Keratinocyte (primary cell): Measurements from ENCODE around the gene GDPD2. TPM values are rescaled to one million over a fixed set of nuclear protein-coding genes. Genes with fewer than 3 reads are reported as not detected.
A peak's percentile ranks its signal among the peaks of the same experiment; 100 is the strongest.

Source experiments
- DNase-seq: peaks from one replicate; pipeline ENCODE4 v3.0.0-alpha.2; 2011; ENCODE audit warnings: low read depth, missing footprints, low spot score
- FAIRE-seq: peaks from 2 replicates; lab custom pipeline; 2011; peaks lifted over from hg19 to GRCh38; lab: Jason Lieb, UNC
- H2AFZ ChIP-seq: 2 replicates; pipeline ENCODE4 v1.6.0; 2012; ENCODE audit warnings: low read length, control low read depth, inconsistent platforms; ENCODE audit not compliant: control insufficient read depth
- H3K27ac ChIP-seq: 2 replicates; pipeline ENCODE4 v1.5.1; 2011; ENCODE audit warnings: low read length; ENCODE audit not compliant: control insufficient read depth, insufficient read depth
- H3K27me3 ChIP-seq: 3 replicates; pipeline ENCODE4 v1.6.0; 2011; ENCODE audit warnings: low read length; ENCODE audit not compliant: control insufficient read depth, insufficient read depth; ENCODE audit errors: extremely low read depth
- H3K36me3 ChIP-seq, 2 experiments: 2 replicates in 1 of 2; 3 replicates in 1 of 2; pipeline ENCODE4 v1.5.1; 2011; ENCODE audit warnings: low read length in 2 of 2, mild to moderate bottlenecking in 1 of 2; ENCODE audit not compliant: control insufficient read depth in 2 of 2, insufficient read depth in 2 of 2; ENCODE audit errors: extremely low read depth in 1 of 2
- H3K4me1 ChIP-seq: 3 replicates; pipeline ENCODE4 v1.5.1; 2011; ENCODE audit warnings: low read length; ENCODE audit not compliant: control insufficient read depth, insufficient read depth; ENCODE audit errors: extremely low read depth
- H3K4me2 ChIP-seq: 3 replicates; pipeline ENCODE4 v1.6.0; 2011; ENCODE audit warnings: low read depth, low read length; ENCODE audit not compliant: control insufficient read depth, insufficient read depth; ENCODE audit errors: extremely low read depth
- H3K4me3 ChIP-seq, 3 experiments: fragments of 200-600 bp in 1 of 3; sonication (generic) in 1 of 3; 2 replicates in 2 of 3; 3 replicates in 1 of 3; pipeline ENCODE4 v1.5.1; 2011 to 2016; ENCODE audit warnings: low read length in 3 of 3, mild to moderate bottlenecking in 3 of 3, control low read depth in 2 of 3, inconsistent platforms in 1 of 3, low read depth in 1 of 3, mixed read lengths in 1 of 3, mixed run types in 1 of 3, moderate library complexity in 1 of 3; ENCODE audit not compliant: control insufficient read depth in 2 of 3, insufficient read depth in 2 of 3; ENCODE audit errors: extremely low read depth in 1 of 3
- H3K79me2 ChIP-seq: 2 replicates; pipeline ENCODE4 v1.6.0; 2012; ENCODE audit warnings: low read length; ENCODE audit not compliant: control insufficient read depth, insufficient read depth
- H3K9ac ChIP-seq: 3 replicates; pipeline ENCODE4 v1.6.0; 2011; ENCODE audit warnings: low read length; ENCODE audit not compliant: control insufficient read depth, insufficient read depth; ENCODE audit errors: extremely low read depth
- H3K9me1 ChIP-seq: 3 replicates; pipeline ENCODE4 v1.6.0; 2011; ENCODE audit warnings: low read length; ENCODE audit not compliant: control insufficient read depth, insufficient read depth; ENCODE audit errors: extremely low read depth
- H3K9me3 ChIP-seq: 2 replicates; pipeline ENCODE4 v1.5.1; 2012; ENCODE audit warnings: low read depth, low read length; ENCODE audit not compliant: control insufficient read depth
- H4K20me1 ChIP-seq: 3 replicates; pipeline ENCODE4 v1.6.0; 2011; ENCODE audit warnings: low read length; ENCODE audit not compliant: control insufficient read depth, insufficient read depth; ENCODE audit errors: extremely low read depth
- CTCF ChIP-seq, 3 experiments: IDR thresholded peaks in 1 of 3; conservative IDR thresholded peaks in 1 of 3; optimal IDR thresholded peaks in 1 of 3; 2 replicates in 2 of 3; 3 replicates in 1 of 3; pipeline versions ENCODE3 to v1.5.1; 2011; ENCODE audit warnings: low read length in 3 of 3, mild to moderate bottlenecking in 3 of 3, moderate library complexity in 2 of 3, control low read depth in 1 of 3, inconsistent platforms in 1 of 3; ENCODE audit not compliant: insufficient read depth in 2 of 3; ENCODE audit errors: extremely low read depth in 1 of 3
- EZH2 ChIP-seq: IDR thresholded peaks from one replicate; pipeline ENCODE4 v1.6.1; 2012; ENCODE audit warnings: inconsistent platforms, mild to moderate bottlenecking, low read length, moderate library complexity
- dilution Hi-C: fragments of 300-500 bp; cut with MboI; formaldehyde crosslinking; loops from one replicate; pipeline ENCODE4 v1.7.0; 2020; ENCODE audit warnings: low sequenced_read_pairs; ENCODE audit not compliant: extremely low pct_ligation_motif_present
- polyA plus RNA-seq, 5 experiments: library from polyadenylated mRNA; depleted of rRNA in 3 of 5; stranded (reverse) in 3 of 5; stranded (forward) in 1 of 5; unstranded in 1 of 5; fragments of >200 nt; gene quantifications; 1 replicate in 1 of 5; 2 replicates in 3 of 5; 3 replicates in 1 of 5; pipeline versions ENCODE4 v1.2.1 to v1.2.3, GENCODE V29; 2011 to 2012; ENCODE audit warnings: missing spikeins in 2 of 5, low read depth in 1 of 5, low replicate concordance in 1 of 5

Gene GDPD2
- polyA plus RNA-seq, 1 donor (not counting 4 experiments of a cell fraction or from before 2014, with no cell fraction given): 7.2 TPM

- Histone ChIP-seq H2AFZ (no peak overlapping the region), H4K20me1 (no peaks in the 10 kb centered on the region), H3K4me3 (no peak overlapping the region), H3K9me1 (no peaks in the 10 kb centered on the region), H3K27ac (peak overlapping the region; percentile 41), H3K79me2 (no peaks in the 10 kb centered on the region), H3K4me1 (peaks cover 20% of the 10 kb centered on the region), H3K9ac (no peak overlapping the region), H3K36me3 (no peaks in the 10 kb centered on the region), H3K4me2 (peak overlapping the region; percentile 13), H3K27me3 (no peaks in the 10 kb centered on the region), H3K9me3 (no peaks in the 10 kb centered on the region)
- TF ChIP-seq CTCF (optimal IDR thresholded peaks at IDR 0.05 in 1 of 3, IDR thresholded peaks at IDR 0.05 in 1 of 3, conservative IDR thresholded peaks at IDR 0.05 in 1 of 3; ENCODE audit: extremely low read depth in 1 of 3, insufficient read depth in 2 of 3, low read length in 3 of 3) (no peak), EZH2 (no peak)
- dilution Hi-C loops: no loop called here
- DNase-seq (no peak), FAIRE-seq (no peak)
Observed at GRCh38 chrX:70478526-70479245, 55.6 kb downstream of the GDPD2 start.

- FAIRE-seq: peak; percentile 32
- TF ChIP-seq CTCF (optimal IDR thresholded peaks at IDR 0.05 in 1 of 3, IDR thresholded peaks at IDR 0.05 in 1 of 3, conservative IDR thresholded peaks at IDR 0.05 in 1 of 3; ENCODE audit: extremely low read depth in 1 of 3, insufficient read depth in 2 of 3, low read length in 3 of 3): no peak
- TF ChIP-seq EZH2: no peak
- DNase-seq: no peak
- Histone ChIP-seq H3K4me2 (peak overlapping the region; percentile 23), H3K9me3 (no peaks in the 10 kb centered on the region), H3K4me3 (no peak overlapping the region), H3K9me1 (no peaks in the 10 kb centered on the region), H4K20me1 (no peaks in the 10 kb centered on the region), H2AFZ (no peak overlapping the region), H3K79me2 (no peaks in the 10 kb centered on the region), H3K27ac (peak overlapping the region; percentile 41), H3K27me3 (no peaks in the 10 kb centered on the region), H3K9ac (no peak overlapping the region), H3K4me1 (peaks cover 20% of the 10 kb centered on the region), H3K36me3 (no peaks in the 10 kb centered on the region)
- dilution Hi-C loops: no loop called here
Observed at GRCh38 chrX:70479247-70479921, 56.3 kb downstream of the GDPD2 start.
